ENCODE measurements around the gene OS9.

OS9 gene

GRCh38 chr12:57767876-57768275 lies 73.9 kb downstream of the OS9 start:
- DNase-seq: no peak

- no peak for DNase-seq
Observed at GRCh38 chr12:57769594-57769993, 75.7 kb downstream of the OS9 start.

GRCh38 chr12:57770734-57771133 lies 76.8 kb downstream of the OS9 start:
- peak in 1 of 2 donors; percentile 39 for DNase-seq
